ENCODE data around the gene FAT1.
"Not testable (repeated sequence)": the region's sequence is repeated elsewhere in the genome, so short reads cannot be mapped to it uniquely, and the experiment has no call there.

FAT1 gene

GRCh38 chr4:186659935-186660334, 63.7 kb downstream of the FAT1 start (continued):
- TF ChIP-seq, protein P1, sequence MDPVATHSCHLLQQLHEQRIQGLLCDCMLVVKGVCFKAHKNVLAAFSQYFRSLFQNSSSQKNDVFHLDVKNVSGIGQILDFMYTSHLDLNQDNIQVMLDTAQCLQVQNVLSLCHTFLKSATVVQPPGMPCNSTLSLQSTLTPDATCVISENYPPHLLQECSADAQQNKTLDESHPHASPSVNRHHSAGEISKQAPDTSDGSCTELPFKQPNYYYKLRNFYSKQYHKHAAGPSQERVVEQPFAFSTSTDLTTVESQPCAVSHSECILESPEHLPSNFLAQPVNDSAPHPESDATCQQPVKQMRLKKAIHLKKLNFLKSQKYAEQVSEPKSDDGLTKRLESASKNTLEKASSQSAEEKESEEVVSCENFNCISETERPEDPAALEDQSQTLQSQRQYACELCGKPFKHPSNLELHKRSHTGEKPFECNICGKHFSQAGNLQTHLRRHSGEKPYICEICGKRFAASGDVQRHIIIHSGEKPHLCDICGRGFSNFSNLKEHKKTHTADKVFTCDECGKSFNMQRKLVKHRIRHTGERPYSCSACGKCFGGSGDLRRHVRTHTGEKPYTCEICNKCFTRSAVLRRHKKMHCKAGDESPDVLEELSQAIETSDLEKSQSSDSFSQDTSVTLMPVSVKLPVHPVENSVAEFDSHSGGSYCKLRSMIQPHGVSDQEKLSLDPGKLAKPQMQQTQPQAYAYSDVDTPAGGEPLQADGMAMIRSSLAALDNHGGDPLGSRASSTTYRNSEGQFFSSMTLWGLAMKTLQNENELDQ (tag by site-specific recombination; IDR thresholded peaks at IDR 0.05; ENCODE audit: low read depth), result no peak
- TF ChIP-seq TCF7L2 (IDR thresholded peaks at IDR 0.05; ENCODE audit: borderline replicate concordance, low read depth, low read length) (no peak), ZNF776 (tag by site-specific recombination; IDR thresholded peaks at IDR 0.05; ENCODE audit: borderline replicate concordance) (no peak), ZBTB44 (tag by site-specific recombination; IDR thresholded peaks at IDR 0.05) (no peak), ZNF366 (tag by site-specific recombination; conservative IDR thresholded peaks at IDR 0.05) (no peak), ZNF549 (tag by site-specific recombination; IDR thresholded peaks at IDR 0.05) (no peak)

DNA sequence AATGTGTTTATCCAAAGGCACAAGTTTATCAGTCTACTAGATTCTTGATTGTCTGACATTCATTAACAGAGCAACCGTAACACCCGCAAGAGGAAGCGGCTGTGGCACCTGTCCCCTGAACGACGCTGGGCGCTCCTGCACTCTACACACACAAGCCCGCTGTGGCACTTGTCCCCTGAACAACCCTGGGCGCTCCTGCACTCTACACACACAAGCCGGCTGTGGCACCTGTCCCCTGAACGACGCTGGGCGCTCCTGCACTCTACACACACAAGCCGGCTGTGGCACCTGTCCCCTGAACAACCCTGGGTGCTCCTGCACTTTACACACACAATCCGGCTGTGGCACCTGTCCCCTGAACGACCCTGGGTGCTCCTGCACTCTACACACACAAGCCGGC, 64.2 kb downstream of the FAT1 start:
- H3K9me3 ChIP-seq (ENCODE audit: control insufficient read depth, insufficient read depth, low read depth, low read length); H3K4me1 ChIP-seq (ENCODE audit: control insufficient read depth, insufficient read depth, low read length); POLR2A ChIA-PET; H3K4me3 ChIP-seq (ENCODE audit: low read depth, low read length); H3K27ac ChIP-seq (ENCODE audit: extremely low read depth, low read depth, low read length); CTCF ChIA-PET: not testable (repeated sequence)
- peaks cover 0 to 57% of the 10 kb centered on the region in 2 experiments for H3K36me3 ChIP-seq (ENCODE audit: control insufficient read depth in 2 of 2, insufficient read depth in 1 of 2, low read length in 2 of 2)

DNA sequence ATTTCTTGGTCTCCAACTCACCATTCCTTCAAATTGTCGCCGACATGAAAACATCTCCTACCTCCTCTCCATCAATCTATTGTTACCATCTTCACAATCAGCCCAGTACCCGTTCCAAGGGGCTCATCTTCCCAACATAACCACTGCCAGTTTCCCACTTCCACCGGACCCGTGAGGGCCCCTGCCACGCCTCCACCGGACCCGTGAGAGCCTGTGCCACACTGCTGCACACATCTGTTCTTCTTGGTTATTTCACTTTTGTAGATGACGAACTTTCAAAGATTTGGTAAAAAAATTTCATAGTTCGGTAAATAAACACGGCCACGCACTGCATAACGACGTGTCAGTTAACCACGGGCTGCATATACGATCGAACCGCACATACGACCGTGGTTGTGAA, 65.0 kb downstream of the FAT1 start:
- peaks cover 0 to 54% of the 10 kb centered on the region in 2 experiments for H3K36me3 ChIP-seq (ENCODE audit: control insufficient read depth in 2 of 2, insufficient read depth in 1 of 2, low read length in 2 of 2)
- CTCF ChIA-PET, result interaction anchor here (0.9 kb wide), 1 partner anchor 11 kb away, joined by 3 read pairs; no protein-coding TSS in a partner anchor
- H3K4me3 ChIP-seq (ENCODE audit: low read depth, low read length), result no peak overlapping the region
- TF ChIP-seq ZNF571 (tag by site-specific recombination; IDR thresholded peaks at IDR 0.05) (no peak), ZNF629 (tag by site-specific recombination; IDR thresholded peaks at IDR 0.05) (no peak), ZNF133 (tag by site-specific recombination; IDR thresholded peaks at IDR 0.05) (no peak), ZNF580 (tag by site-specific recombination; IDR thresholded peaks at IDR 0.05) (no peak), KLF17 (tag by site-specific recombination; IDR thresholded peaks at IDR 0.05) (no peak), ZNF521 (tag by site-specific recombination; IDR thresholded peaks at IDR 0.05) (no peak), ZSCAN4 (tag by site-specific recombination; IDR thresholded peaks at IDR 0.05) (no peak), ZNF302 (tag by site-specific recombination; IDR thresholded peaks at IDR 0.05; ENCODE audit: low read depth) (no peak), ZNF211 (tag by site-specific recombination; IDR thresholded peaks at IDR 0.05; ENCODE audit: low read depth) (no peak), ZFP3 (tag by site-specific recombination; IDR thresholded peaks at IDR 0.05; ENCODE audit: low read depth) (no peak), ZNF391 (tag by site-specific recombination; IDR thresholded peaks at IDR 0.05; ENCODE audit: borderline replicate concordance, low read depth) (no peak), HOXC10 (CRISPR knock-in tag; IDR thresholded peaks at IDR 0.05) (no peak), GLIS1 (tag by site-specific recombination; IDR thresholded peaks at IDR 0.05) (no peak), ZSCAN23 (tag by site-specific recombination; IDR thresholded peaks at IDR 0.05) (no peak), MEIS1 (CRISPR knock-in tag; IDR thresholded peaks at IDR 0.05; ENCODE audit: borderline replicate concordance) (no peak), MYNN (tag by site-specific recombination; IDR thresholded peaks at IDR 0.05; ENCODE audit: borderline replicate concordance) (no peak)
- TF ChIP-seq, protein P2, sequence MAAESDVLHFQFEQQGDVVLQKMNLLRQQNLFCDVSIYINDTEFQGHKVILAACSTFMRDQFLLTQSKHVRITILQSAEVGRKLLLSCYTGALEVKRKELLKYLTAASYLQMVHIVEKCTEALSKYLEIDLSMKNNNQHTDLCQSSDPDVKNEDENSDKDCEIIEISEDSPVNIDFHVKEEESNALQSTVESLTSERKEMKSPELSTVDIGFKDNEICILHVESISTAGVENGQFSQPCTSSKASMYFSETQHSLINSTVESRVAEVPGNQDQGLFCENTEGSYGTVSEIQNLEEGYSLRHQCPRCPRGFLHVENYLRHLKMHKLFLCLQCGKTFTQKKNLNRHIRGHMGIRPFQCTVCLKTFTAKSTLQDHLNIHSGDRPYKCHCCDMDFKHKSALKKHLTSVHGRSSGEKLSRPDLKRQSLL (tag by site-specific recombination; IDR thresholded peaks at IDR 0.05), result no peak
- TF ChIP-seq, protein P3, sequence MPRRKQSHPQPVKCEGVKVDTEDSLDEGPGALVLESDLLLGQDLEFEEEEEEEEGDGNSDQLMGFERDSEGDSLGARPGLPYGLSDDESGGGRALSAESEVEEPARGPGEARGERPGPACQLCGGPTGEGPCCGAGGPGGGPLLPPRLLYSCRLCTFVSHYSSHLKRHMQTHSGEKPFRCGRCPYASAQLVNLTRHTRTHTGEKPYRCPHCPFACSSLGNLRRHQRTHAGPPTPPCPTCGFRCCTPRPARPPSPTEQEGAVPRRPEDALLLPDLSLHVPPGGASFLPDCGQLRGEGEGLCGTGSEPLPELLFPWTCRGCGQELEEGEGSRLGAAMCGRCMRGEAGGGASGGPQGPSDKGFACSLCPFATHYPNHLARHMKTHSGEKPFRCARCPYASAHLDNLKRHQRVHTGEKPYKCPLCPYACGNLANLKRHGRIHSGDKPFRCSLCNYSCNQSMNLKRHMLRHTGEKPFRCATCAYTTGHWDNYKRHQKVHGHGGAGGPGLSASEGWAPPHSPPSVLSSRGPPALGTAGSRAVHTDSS (tag by site-specific recombination; IDR thresholded peaks at IDR 0.05), result no peak

More for the DNA sequence above, 65.0 kb downstream of the FAT1 start:
- Histone ChIP-seq H3K4me1 (ENCODE audit: control insufficient read depth, insufficient read depth, low read length) (0 out of 2 replicates have a peak, but pooled peaks cover 2% of the 10 kb centered on the region), H3K9me3 (ENCODE audit: control insufficient read depth, insufficient read depth, low read depth, low read length) (no peaks in the 10 kb centered on the region), H3K27ac (ENCODE audit: extremely low read depth, low read depth, low read length) (no peak overlapping the region)
- POLR2A ChIA-PET, result no interaction called here
